ENCODE measurements around the gene KRTAP5-9.
"Not testable (repeated sequence)": the region's sequence is repeated elsewhere in the genome, so short reads cannot be mapped to it uniquely, and the experiment has no call there.

Gene KRTAP5-9

DNA sequence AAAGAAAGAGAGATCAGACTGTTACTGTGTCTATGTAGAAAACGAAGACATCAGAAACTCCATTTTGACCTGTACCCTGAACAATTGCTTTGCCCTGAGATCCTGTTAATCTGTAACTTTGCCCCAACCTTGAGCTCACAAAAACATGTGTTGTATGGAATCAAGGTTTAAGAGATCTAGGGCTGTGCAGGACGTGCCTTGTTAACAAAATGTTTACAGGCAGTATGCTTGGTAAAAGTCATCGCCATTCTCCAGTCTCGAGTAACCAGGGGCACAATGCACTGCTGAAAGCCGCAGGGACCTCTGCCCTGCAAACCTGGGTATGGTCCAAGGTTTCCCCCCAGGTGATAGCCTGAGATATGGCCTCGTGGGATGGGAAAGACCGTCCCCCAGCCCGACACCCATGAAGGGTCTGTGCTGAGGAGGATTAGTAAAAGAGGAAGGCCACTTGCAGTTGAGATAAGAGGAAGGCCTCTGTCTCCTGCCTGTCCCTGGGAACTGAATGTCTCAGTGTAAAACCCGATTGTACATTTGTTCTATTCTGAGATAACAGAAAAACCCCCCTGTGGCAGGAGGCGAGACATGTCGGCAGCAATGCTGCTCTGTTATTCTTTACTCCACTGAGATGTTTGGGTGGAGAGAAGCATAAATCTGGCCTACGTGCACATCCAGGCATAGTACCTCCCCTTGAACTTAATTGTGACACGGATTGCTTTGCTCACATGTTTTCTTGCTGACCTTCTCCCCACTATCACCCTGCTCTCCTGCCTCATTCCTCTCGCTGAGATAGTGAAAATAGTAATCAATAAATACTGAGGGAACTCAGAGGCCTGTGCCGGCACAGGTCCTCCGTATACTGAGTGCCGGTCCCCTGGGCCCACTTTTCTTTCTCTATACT is 13.3 kb upstream of the KRTAP5-9 start:
- not testable (repeated sequence) for DNase-seq

- DNase-seq, result no peak
Measured at GRCh38 chr11:71535825-71536224, 12.4 kb upstream of the KRTAP5-9 start.

GRCh38 chr11:71537537-71537936 is 10.7 kb upstream of the KRTAP5-9 start:
- no peak for DNase-seq

- not testable (repeated sequence) for DNase-seq
Measured at GRCh38 chr11:71537977-71538665, 10.1 kb upstream of the KRTAP5-9 start, which contains the start of gene KRTAP5-8. Gene KRTAP5-8, plus strand, starts transcription at chr11:71538025. Its CDS starts 31 bp downstream, at chr11:71538056.

DNA sequence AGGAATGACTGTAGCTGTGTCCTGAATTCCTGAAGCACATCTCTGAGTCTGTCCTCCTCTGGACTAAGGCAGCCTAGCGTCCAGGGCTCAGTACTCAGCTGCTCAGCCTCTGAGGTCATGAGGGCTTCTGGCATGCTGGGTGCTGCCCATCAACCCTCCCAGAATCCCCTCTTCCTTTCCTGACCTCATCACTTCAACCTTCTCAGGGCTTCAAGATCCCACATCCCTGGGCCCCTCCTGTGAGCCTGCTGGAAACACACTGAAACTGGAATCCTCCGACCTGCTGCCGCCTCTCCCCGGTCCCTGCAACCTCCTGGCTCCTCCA is 9.6 kb upstream of the KRTAP5-9 start:
- DNase-seq, result no peak

DNA sequence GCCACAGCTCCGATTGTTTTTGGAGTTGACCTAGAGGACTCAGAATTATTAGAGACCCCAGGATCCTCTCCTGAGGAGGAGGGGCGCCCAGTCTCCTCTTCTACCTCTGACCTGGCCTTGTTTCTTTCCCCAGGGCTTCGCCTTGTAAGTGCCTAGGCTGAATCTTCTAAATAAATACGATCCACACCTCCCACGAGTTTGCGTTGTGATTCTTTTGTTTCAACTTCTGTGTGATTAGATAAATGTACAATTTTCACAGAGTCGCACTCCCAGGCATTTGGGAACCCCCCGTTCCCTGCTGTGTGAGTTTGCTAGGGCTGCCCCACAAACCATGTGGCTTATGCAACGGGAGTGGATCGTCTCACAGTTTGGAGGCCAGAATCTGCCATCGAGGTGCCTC is 9.2 kb upstream of the KRTAP5-9 start:
- no peak for DNase-seq

GRCh38 chr11:71539971-71540370 is 8.2 kb upstream of the KRTAP5-9 start:
- DNase-seq, result not testable (repeated sequence)

DNA sequence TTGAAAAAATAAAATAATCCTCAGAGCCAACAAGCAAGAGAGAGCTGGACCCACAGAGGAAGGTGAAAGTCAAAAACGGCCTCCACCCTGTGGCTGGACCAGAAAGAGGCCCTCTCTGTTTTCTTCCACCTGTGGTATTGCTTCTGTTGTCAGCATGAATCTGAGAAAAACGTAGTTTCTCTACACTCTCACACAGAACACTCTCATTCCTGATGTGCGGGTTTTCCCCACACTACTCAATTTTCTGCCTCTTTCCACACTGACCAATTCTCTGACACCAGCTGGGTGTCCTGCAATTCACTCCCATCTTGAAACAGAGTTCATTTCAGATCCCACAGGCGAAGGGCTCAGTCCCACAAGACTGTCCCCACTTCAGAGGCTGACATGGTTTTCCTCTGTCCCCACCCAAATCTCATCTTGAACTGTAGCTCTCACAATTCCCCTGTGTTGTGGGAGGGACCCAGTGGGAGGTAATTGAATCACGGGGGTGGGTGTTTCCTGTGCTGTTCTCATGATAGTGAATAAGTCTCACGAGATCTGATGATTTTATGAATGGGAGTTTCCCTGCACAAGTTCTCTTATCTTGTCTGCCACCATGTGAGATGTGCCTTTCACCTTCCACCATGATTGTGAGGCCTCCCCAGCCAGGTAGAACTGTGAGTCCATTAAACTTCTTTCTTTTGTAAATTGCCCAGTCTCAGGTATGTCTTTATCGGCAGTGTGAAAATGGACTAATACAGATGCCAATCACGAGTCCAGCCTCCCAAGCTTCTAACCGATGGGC is 7.5 kb upstream of the KRTAP5-9 start:
- not testable (repeated sequence) for DNase-seq

- DNase-seq, result no peak
Measured at GRCh38 chr11:71542382-71542781, 5.8 kb upstream of the KRTAP5-9 start.

GRCh38 chr11:71542879-71543777 is 5.1 kb upstream of the KRTAP5-9 start:
- no peak for DNase-seq

DNA sequence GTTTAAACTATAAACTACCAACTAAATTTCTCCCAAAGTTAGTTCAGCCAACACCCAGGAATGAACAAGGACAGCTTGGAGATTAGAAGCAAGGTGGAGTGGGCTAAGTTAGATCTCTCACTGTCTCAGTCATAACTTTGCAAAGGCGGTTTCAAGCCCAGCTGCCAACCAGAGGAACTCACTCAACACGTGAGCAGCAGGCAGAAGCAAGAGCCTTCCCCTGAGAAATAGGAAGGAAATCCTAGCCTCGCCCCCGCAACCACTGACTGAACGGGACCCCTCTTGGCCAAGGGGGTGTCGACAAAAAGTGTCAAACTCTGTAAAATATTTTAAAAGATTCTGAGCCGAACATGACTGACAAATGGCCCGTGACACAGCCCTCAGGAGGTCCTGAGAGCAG is 4.4 kb upstream of the KRTAP5-9 start:
- DNase-seq, result no peak

DNA sequence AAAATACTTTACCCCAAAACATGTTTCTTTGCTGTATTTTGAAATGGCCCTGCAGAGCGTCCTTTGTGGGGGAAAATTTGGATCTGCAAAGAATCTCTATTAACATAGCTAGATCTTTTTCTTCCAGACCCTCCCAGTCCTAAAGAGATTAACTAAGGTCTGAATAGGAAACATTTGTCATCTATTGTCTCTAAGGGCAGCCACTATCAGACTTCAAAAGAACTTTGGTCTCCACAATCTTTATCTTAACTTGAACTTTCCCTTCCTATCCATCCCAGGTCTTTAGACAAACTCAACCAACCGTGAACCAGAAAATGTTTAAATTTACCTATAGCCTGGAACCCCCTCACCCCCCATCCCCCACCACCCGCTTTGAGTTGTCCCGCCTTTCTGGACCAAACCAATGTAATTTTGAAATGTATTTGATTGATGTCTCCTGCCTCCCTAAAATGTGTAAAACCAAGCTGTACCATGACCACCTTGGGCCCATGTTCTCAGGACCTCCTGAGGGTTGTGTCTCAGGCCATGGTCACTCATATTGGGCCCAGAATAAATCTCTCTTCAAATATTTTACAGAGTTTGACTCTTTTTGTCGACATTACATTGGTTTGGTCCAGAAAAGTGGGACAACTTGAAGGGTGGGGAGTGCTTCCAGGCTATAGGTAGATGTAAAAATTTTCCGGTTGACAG is 3.5 kb upstream of the KRTAP5-9 start:
- no peak for DNase-seq

GRCh38 chr11:71545405-71545966 is 2.7 kb upstream of the KRTAP5-9 start:
- no peak for DNase-seq

DNA sequence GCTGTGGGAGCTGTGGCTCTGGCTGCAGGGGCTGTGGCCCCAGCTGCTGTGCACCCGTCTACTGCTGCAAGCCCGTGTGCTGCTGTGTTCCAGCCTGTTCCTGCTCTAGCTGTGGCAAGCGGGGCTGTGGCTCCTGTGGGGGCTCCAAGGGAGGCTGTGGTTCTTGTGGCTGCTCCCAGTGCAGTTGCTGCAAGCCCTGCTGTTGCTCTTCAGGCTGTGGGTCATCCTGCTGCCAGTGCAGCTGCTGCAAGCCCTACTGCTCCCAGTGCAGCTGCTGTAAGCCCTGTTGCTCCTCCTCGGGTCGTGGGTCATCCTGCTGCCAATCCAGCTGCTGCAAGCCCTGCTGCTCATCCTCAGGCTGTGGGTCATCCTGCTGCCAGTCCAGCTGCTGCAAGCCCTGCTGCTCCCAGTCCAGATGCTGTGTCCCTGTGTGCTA is 514 bp downstream of the KRTAP5-9 start:
- no peak for DNase-seq

- no peak for DNase-seq
Measured at GRCh38 chr11:71551711-71552110, 3.5 kb downstream of the KRTAP5-9 start.

DNA sequence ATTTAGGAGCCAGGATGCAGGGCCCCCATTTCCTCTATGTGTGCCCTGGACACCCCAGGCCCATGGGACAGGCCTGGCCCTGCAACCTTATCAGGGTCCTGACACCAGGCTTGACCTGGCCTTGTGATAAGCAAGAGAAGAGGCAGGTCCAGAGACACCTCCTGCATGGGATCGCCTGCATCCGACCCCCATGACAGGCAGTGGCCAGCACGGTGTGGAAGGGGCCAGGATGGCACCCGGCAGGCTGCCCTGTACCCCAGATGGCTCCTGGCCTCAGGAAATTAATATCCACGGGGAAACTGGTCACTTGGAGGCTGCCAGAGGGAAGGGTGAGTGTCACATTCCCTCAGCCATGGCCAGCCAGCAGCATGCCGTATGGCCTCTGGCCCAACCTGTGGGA is 6.8 kb downstream of the KRTAP5-9 start:
- DNase-seq, result no peak

DNA sequence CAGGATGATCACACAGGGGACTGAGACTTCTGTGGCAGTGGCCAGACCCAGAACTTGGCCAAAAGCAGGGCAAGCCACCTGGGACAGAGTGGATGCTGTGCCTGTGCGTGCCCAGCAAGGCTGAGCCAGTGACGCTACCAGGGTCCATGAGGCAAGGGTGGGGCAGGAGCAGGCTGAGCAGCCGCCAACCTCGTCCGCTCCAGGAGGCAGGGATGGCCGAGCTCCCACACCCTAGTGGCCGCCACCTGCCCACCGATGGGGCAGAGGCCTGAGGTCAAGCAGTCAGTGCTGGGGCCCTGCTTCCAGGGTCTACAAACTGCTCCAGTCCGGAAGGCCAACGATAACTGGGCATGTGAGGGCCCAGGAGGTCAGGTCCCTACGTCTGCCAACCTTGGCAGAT is 7.3 kb downstream of the KRTAP5-9 start:
- no peak for DNase-seq

- no peak for DNase-seq
Measured at GRCh38 chr11:71556018-71556417, 7.8 kb downstream of the KRTAP5-9 start.

- DNase-seq, result no peak
Measured at GRCh38 chr11:71557257-71557656, 9.0 kb downstream of the KRTAP5-9 start.

GRCh38 chr11:71558996-71559395 is 10.8 kb downstream of the KRTAP5-9 start:
- DNase-seq, result no peak

DNA sequence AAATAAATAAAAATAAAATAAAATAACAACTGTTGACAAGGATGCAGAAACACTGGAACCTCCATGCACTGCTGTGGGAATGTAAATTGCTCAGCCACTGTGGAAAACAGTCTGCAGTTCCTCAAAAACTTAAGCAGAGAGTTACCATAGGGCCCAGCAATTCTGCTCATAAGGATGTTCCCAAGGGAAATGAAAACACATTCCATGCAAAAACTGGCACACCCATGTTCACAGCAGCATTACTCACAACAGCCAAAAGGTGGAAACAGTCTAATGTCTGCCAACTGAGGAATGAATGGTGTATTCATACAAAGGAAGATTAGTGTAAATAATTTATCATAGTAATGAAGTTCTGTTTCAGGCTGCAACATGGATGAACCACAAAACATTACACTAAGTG is 13.9 kb downstream of the KRTAP5-9 start:
- no peak for DNase-seq
